K562 (cell line): Measurements from ENCODE around the gene ARHGAP18. TPM values are rescaled to one million over a fixed set of nuclear protein-coding genes. Genes with fewer than 3 reads are reported as not detected.

ENCODE experiments used
- ADNP ChIP-seq: fragments of 200-800 bp; sonication (Bioruptor generic); IDR thresholded peaks from 2 replicates; pipeline ENCODE4 v1.6.1; 2016; ENCODE audit warnings: missing genetic modification characterization, missing compliant biosample characterization
- ARID2 ChIP-seq: fragments of 450-650 bp; IDR thresholded peaks from 2 replicates; pipeline ENCODE4 v1.6.1; 2017; ENCODE audit warnings: antibody characterized with exemption, mild to moderate bottlenecking
- ARNT ChIP-seq, 2 experiments: fragments of 450-650 bp; IDR thresholded peaks; 2 replicates each; pipeline ENCODE4 v1.6.1; 2016; ENCODE audit warnings: mild to moderate bottlenecking in 1 of 2
- ATF4 ChIP-seq: fragments of 450-650 bp; formaldehyde crosslinking; IDR thresholded peaks from 2 replicates; pipeline ENCODE4 v1.4.0; 2022; ENCODE audit warnings: mild to moderate bottlenecking, moderate library complexity
- BRF1 ChIP-seq: IDR thresholded peaks from 3 replicates; pipeline ENCODE4 v1.6.1; 2011; ENCODE audit warnings: borderline replicate concordance, mild to moderate bottlenecking; ENCODE audit not compliant: insufficient read length; ENCODE audit errors: extremely low read depth
- CBX1 ChIP-seq: sonication (generic); IDR thresholded peaks from 2 replicates; pipeline ENCODE4 v1.6.1; 2016; ENCODE audit warnings: antibody characterized with exemption, low read depth, mild to moderate bottlenecking
- CBX3 ChIP-seq, 2 experiments: IDR thresholded peaks; 1 replicate in 1 of 2; 2 replicates in 1 of 2; pipeline ENCODE4 v1.6.1; 2012; ENCODE audit warnings: inconsistent platforms in 2 of 2, low read length in 2 of 2, borderline replicate concordance in 1 of 2, control low read depth in 1 of 2
- CC2D1A ChIP-seq: fragments of 450-650 bp; IDR thresholded peaks from 2 replicates; pipeline ENCODE4 v1.6.1; 2017; ENCODE audit warnings: mild to moderate bottlenecking
- CHD4 ChIP-seq: fragments of 200-600 bp; sonication (generic); IDR thresholded peaks from 3 replicates; pipeline ENCODE4 v1.6.1; 2012; ENCODE audit warnings: low read depth, mild to moderate bottlenecking, mixed read lengths, low read length, inconsistent platforms; ENCODE audit not compliant: insufficient read depth, insufficient replicate concordance, poor library complexity, severe bottlenecking
- DMBX1 ChIP-seq: fragments of 250-450 bp; sonication (Bioruptor Pico); IDR thresholded peaks from 2 replicates; pipeline ENCODE4 v1.8.0; 2022; ENCODE audit warnings: inconsistent platforms, mild to moderate bottlenecking, moderate library complexity, borderline replicate concordance
- EZH2 ChIP-seq: IDR thresholded peaks from 2 replicates; pipeline ENCODE4 v1.6.1; 2012; ENCODE audit warnings: low read depth, mild to moderate bottlenecking, inconsistent platforms, low read length, borderline replicate concordance
- GTF2E2 ChIP-seq: fragments of 200-800 bp; sonication (Bioruptor generic); IDR thresholded peaks from 2 replicates; pipeline ENCODE4 v1.6.1; 2016; ENCODE audit warnings: missing genetic modification characterization, missing compliant biosample characterization
- HDAC2 ChIP-seq: fragments of 450-650 bp; IDR thresholded peaks from 2 replicates; pipeline ENCODE4 v1.6.1; 2016; ENCODE audit warnings: mild to moderate bottlenecking
- HIVEP1 ChIP-seq: fragments of 250-450 bp; sonication (Bioruptor Pico); IDR thresholded peaks from 2 replicates; pipeline ENCODE4 v1.4.0; 2020; ENCODE audit warnings: mild to moderate bottlenecking
- KDM1A ChIP-seq, 2 experiments: fragments of 450-650 bp; IDR thresholded peaks; 2 replicates each; pipeline ENCODE4 v1.6.1; 2016; ENCODE audit warnings: mild to moderate bottlenecking in 2 of 2
- KDM5B ChIP-seq: fragments of 200-600 bp; sonication (generic); IDR thresholded peaks from 2 replicates; pipeline ENCODE4 v1.6.1; 2012; ENCODE audit warnings: low read depth, mild to moderate bottlenecking, moderate library complexity, low read length, control low read depth, inconsistent platforms; ENCODE audit not compliant: insufficient replicate concordance
- MTA3 ChIP-seq: fragments of 450-650 bp; formaldehyde crosslinking; IDR thresholded peaks from 2 replicates; pipeline ENCODE4 v1.6.1; 2017; ENCODE audit warnings: mild to moderate bottlenecking, borderline replicate concordance
- NCOA2 ChIP-seq, 2 experiments: fragments of 450-650 bp; IDR thresholded peaks; 2 replicates each; pipeline ENCODE4 v1.6.1; 2018; ENCODE audit warnings: mild to moderate bottlenecking in 2 of 2, moderate library complexity in 1 of 2; ENCODE audit not compliant: partially characterized antibody in 2 of 2
- NFIC ChIP-seq: fragments of 450-650 bp; IDR thresholded peaks from 2 replicates; pipeline ENCODE4 v1.6.1; 2017; ENCODE audit warnings: mild to moderate bottlenecking, inconsistent platforms
- PHF20 ChIP-seq: fragments of 450-650 bp; IDR thresholded peaks from 2 replicates; pipeline ENCODE4 v1.6.1; 2018; ENCODE audit not compliant: partially characterized antibody
- RBM15 ChIP-seq: fragments of 200-400 bp; formaldehyde crosslinking; IDR thresholded peaks from 2 replicates; pipeline ENCODE4 v1.6.1; 2018; ENCODE audit warnings: mild to moderate bottlenecking, low read length, moderate library complexity; ENCODE audit not compliant: insufficient read depth
- RBM25 ChIP-seq: fragments of 200-400 bp; formaldehyde crosslinking; IDR thresholded peaks from 2 replicates; pipeline ENCODE4 v1.6.1; 2018; ENCODE audit warnings: low read length, low read depth, moderate library complexity; ENCODE audit not compliant: severe bottlenecking
- RCOR1 ChIP-seq, 2 experiments: IDR thresholded peaks; 2 replicates each; pipeline ENCODE4 v1.6.1; 2012; ENCODE audit warnings: low read depth in 2 of 2, low read length in 2 of 2, borderline replicate concordance in 1 of 2, improper control_type of control experiment in 1 of 2
- SMAD4 ChIP-seq: fragments of 250-450 bp; sonication (Bioruptor Pico); conservative IDR thresholded peaks from 2 replicates; pipeline ENCODE4 v1.8.0; 2021; ENCODE audit warnings: inconsistent platforms, mild to moderate bottlenecking, moderate library complexity
- SMARCA5 ChIP-seq: fragments of 450-650 bp; IDR thresholded peaks from 2 replicates; pipeline ENCODE4 v1.6.1; 2016
- ZBTB33 ChIP-seq: sonication (generic); formaldehyde crosslinking; IDR thresholded peaks from 2 replicates; pipeline ENCODE4 v1.8.1; 2023; ENCODE audit warnings: mild to moderate bottlenecking, missing genetic modification reagents
- ZNF143 ChIP-seq: sonication (generic); formaldehyde crosslinking; IDR thresholded peaks from 2 replicates; pipeline ENCODE4 v1.9.0; 2022; ENCODE audit warnings: mild to moderate bottlenecking, missing genetic modification reagents
- ZNF175 ChIP-seq: fragments of 200-800 bp; sonication (Bioruptor generic); IDR thresholded peaks from 2 replicates; pipeline ENCODE4 v1.6.1; 2016; ENCODE audit warnings: low read depth, mild to moderate bottlenecking, missing genetic modification characterization, missing compliant biosample characterization
- ZNF707 ChIP-seq: fragments of 250-450 bp; sonication (Bioruptor Pico); conservative IDR thresholded peaks from 2 replicates; pipeline ENCODE4 v1.8.0; 2022; ENCODE audit warnings: inconsistent platforms, mild to moderate bottlenecking, moderate library complexity
- polyA plus RNA-seq, 8 experiments: library from polyadenylated mRNA; depleted of rRNA in 4 of 8; stranded (reverse) in 5 of 8; unstranded in 3 of 8; fragments of >200 nt; fragmentation: Nextera tagmentation in 2 of 8; fragmentation: Illumina TruSeq in 1 of 8; extraction: Ambion mirVana in 2 of 8; extraction: Trizol in 1 of 8; gene quantifications; 2 replicates each; pipeline versions ENCODE4 v1.2.1 to v1.2.3, GENCODE V29; 2011 to 2014; ENCODE audit warnings: inconsistent platforms in 1 of 8, missing spikeins in 1 of 8
- total RNA-seq, 7 experiments: library from RNA; depleted of rRNA in 6 of 7; stranded (reverse); fragments of >200 nt in 6 of 7; fragmentation: Illumina TruSeq in 2 of 7; extraction: Trizol in 2 of 7; gene quantifications; 2 replicates each; pipeline versions ENCODE4 v1.2.1 to v1.2.3, GENCODE V29; 2011 to 2021; ENCODE audit warnings: low replicate concordance in 1 of 7

ARHGAP18 gene
- total and polyA plus RNA-seq, 9 of the 15 experiments (the other 6 are each of a cell fraction or from before 2014, with no cell fraction given), result 13.3 to 29.7 (median 21.1) TPM

GRCh38 chr6:129750360-129750759 is 40.4 kb upstream of the ARHGAP18 start (continued):
- TF ChIP-seq GTF2E2 (no peak), ADNP (peak; percentile 86; the same call in 1 of the 2 replicates), SMARCA5 (peak; percentile 55; the same call in 1 of the 2 replicates), ZNF175 (0 out of 2 replicates have a peak, but pooled peaks have one; percentile 56), PHF20 (peak; percentile 27), HIVEP1 (CRISPR knock-in tag) (no peak), CBX3 (IDR thresholded peaks at IDR 0.05; ENCODE audit: borderline replicate concordance in 1 of 2, low read length in 2 of 2) (peak in 1 of 2 experiments; percentile 76; a peak in 1 of 3 replicates), RBM15 (no peak), EZH2 (no peak), KDM5B (no peak), NFIC (peak; percentile 47), ZNF143 (CRISPR knock-in tag) (no peak), HDAC2 (peak; percentile 68; the same call in 1 of the 2 replicates), MTA3 (no peak), ATF4 (CRISPR knock-in tag) (0 out of 2 replicates have a peak, but pooled peaks have one; percentile 14), CBX1 (0 out of 2 replicates have a peak, but pooled peaks have one; percentile 69), DMBX1 (CRISPR knock-in tag) (peak; percentile 70), RCOR1 (IDR thresholded peaks at IDR 0.05; ENCODE audit: borderline replicate concordance in 1 of 2, low read depth in 2 of 2, low read length in 2 of 2) (peak in 1 of 2 experiments; percentile 73; a peak in 2 of 4 replicates), CHD4 (peak; percentile 31), BRF1 (no peak), ARNT (IDR thresholded peaks at IDR 0.05) (no peak), NCOA2 (IDR thresholded peaks at IDR 0.05; ENCODE audit: partially characterized antibody in 2 of 2) (no peak), KDM1A (IDR thresholded peaks at IDR 0.05) (peak; percentile 73 to 88), ARID2 (no peak), RBM25 (peak; percentile 99), SMAD4 (0 out of 2 replicates have a peak, but pooled peaks have one; percentile 16), CC2D1A (0 out of 2 replicates have a peak, but pooled peaks have one; percentile 24), ZNF707 (no peak), ZBTB33 (CRISPR knock-in tag) (no peak)
